A673 (cell line): Measurements from ENCODE around the gene DNAJC1. TPM values are rescaled to one million over a fixed set of nuclear protein-coding genes. Genes with fewer than 3 reads are reported as not detected.

Source experiments
- BruUV-seq: library from RNA; stranded (reverse); fragments of 400-500 nt; replicated peaks from 2 replicates; lab custom pipeline; 2021; lab: Mats Ljungman, UMichigan
- CTCF ChIA-PET: fragments of 300-600 bp; sonication (Branson Sonifier 250); formaldehyde crosslinking; loops from one replicate; lab custom pipeline; 2022; ENCODE audit warnings: antibody characterized with exemption; lab: Charles Lee
- POLR2A ChIA-PET: fragments of 300-600 bp; sonication (Branson Sonifier 250); formaldehyde crosslinking; loops from one replicate; lab custom pipeline; 2022; ENCODE audit warnings: antibody characterized with exemption; ENCODE audit not compliant: low non-redundant PET; lab: Charles Lee
- DNase-seq: peaks from one replicate; pipeline ENCODE4 v3.0.0-alpha.2; 2015; ENCODE audit warnings: low spot score
- H3K27ac ChIP-seq: fragments of 200-600 bp; sonication (generic); 2 replicates; pipeline ENCODE4 v1.5.1; 2016; ENCODE audit warnings: mixed run types, low read depth, mild to moderate bottlenecking, mixed read lengths, antibody characterized with exemption, low read length; ENCODE audit not compliant: poor library complexity, severe bottlenecking
- H3K27me3 ChIP-seq: fragments of 200-600 bp; sonication (generic); replicated peaks from 2 replicates; pipeline ENCODE4 v1.6.1; 2017; ENCODE audit warnings: mixed run types, low read depth, mild to moderate bottlenecking, mixed read lengths, antibody characterized with exemption, low read length; ENCODE audit not compliant: insufficient read depth, poor library complexity
- H3K36me3 ChIP-seq: fragments of 200-600 bp; sonication (generic); 2 replicates; pipeline ENCODE4 v1.6.1; 2016; ENCODE audit warnings: mixed run types, mild to moderate bottlenecking, mixed read lengths, antibody characterized with exemption, low read length; ENCODE audit not compliant: insufficient read depth, poor library complexity, severe bottlenecking
- H3K4me1 ChIP-seq: fragments of 200-600 bp; sonication (generic); 2 replicates; pipeline ENCODE4 v1.6.1; 2017; ENCODE audit warnings: mixed run types, mild to moderate bottlenecking, mixed read lengths, antibody characterized with exemption, low read length; ENCODE audit not compliant: insufficient read depth, poor library complexity, severe bottlenecking
- H3K4me3 ChIP-seq: fragments of 200-600 bp; sonication (generic); 2 replicates; pipeline ENCODE4 v1.5.1; 2016; ENCODE audit warnings: low read depth, mixed run types, mild to moderate bottlenecking, mixed read lengths, low read length; ENCODE audit not compliant: poor library complexity, severe bottlenecking
- H3K9me3 ChIP-seq: fragments of 200-600 bp; sonication (generic); 2 replicates; pipeline ENCODE4 v1.6.1; 2016; ENCODE audit warnings: mixed run types, low read depth, mild to moderate bottlenecking, mixed read lengths, antibody characterized with exemption, low read length; ENCODE audit not compliant: poor library complexity, severe bottlenecking
- EZH2 ChIP-seq: fragments of 200-600 bp; sonication (generic); IDR thresholded peaks from 2 replicates; pipeline ENCODE4 v1.6.1; 2017; ENCODE audit warnings: borderline replicate concordance, low read depth, mild to moderate bottlenecking, mixed read lengths, antibody characterized with exemption, low read length; ENCODE audit not compliant: poor library complexity, severe bottlenecking
- intact Hi-C: fragments of 100-400 bp; cut with micrococcal nuclease; formaldehyde crosslinking; loops from one replicate; pipeline ENCODE4 v1.10.0; 2022; ENCODE audit not compliant: unreplicated experiment
- total RNA-seq: library from RNA; stranded (reverse); gene quantifications from 2 replicates; pipeline ENCODE4 v1.2.3, GENCODE V29; 2021
- TF ChIP-seq, protein P1 (sequence below): fragments of 300-800, 200-600 bp; sonication (generic); conservative IDR thresholded peaks from 2 replicates; pipeline ENCODE4 v1.5.1; 2017; ENCODE audit warnings: low read depth, mild to moderate bottlenecking, antibody characterized with exemption, low read length, moderate library complexity, mixed read lengths

Gene DNAJC1
- total RNA-seq, 1 experiment from 2014 or later: 21.2 TPM

GRCh38 chr10:21991785-21992184 lies 11.7 kb downstream of the DNAJC1 start:
- intact Hi-C loops: loop anchor here (5.0 to 10.0 kb wide), 4 partner anchors 333 to 1076 kb away; partner anchors contain the start of gene BMI1
- H3K4me1 ChIP-seq: peaks cover 12% of the 10 kb centered on the region
- TF ChIP-seq EZH2: no peak
- TF ChIP-seq, protein P1, sequence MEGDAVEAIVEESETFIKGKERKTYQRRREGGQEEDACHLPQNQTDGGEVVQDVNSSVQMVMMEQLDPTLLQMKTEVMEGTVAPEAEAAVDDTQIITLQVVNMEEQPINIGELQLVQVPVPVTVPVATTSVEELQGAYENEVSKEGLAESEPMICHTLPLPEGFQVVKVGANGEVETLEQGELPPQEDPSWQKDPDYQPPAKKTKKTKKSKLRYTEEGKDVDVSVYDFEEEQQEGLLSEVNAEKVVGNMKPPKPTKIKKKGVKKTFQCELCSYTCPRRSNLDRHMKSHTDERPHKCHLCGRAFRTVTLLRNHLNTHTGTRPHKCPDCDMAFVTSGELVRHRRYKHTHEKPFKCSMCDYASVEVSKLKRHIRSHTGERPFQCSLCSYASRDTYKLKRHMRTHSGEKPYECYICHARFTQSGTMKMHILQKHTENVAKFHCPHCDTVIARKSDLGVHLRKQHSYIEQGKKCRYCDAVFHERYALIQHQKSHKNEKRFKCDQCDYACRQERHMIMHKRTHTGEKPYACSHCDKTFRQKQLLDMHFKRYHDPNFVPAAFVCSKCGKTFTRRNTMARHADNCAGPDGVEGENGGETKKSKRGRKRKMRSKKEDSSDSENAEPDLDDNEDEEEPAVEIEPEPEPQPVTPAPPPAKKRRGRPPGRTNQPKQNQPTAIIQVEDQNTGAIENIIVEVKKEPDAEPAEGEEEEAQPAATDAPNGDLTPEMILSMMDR: no peak
- H3K4me3 ChIP-seq: no peak overlapping the region
- no peak overlapping the region for H3K27ac ChIP-seq
- CTCF ChIA-PET: no interaction called here
- H3K9me3 ChIP-seq: no peaks in the 10 kb centered on the region
- DNase-seq: no peak
- no TSS peak for BruUV-seq
- POLR2A ChIA-PET: no interaction called here
- H3K36me3 ChIP-seq: no peaks in the 10 kb centered on the region
- no peaks in the 10 kb centered on the region for H3K27me3 ChIP-seq

DNA sequence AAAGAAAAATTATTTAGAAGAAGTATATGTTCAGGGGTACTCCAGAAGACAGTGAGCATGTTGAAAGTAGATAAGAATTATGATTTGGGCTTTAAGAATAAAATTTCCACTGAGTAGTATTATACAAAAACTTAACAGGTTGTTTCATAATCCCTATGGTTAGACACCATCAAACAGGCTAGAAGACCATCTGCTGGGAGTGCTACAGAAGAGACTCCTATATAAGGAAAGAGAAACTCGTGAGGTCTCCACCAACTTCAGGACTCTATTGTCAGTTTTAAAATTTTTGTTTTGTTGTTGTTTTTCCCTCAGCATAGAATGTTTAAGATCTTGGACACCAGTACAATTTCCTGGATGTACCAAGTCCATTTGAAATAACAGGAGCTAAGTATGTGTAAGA lies 13.1 kb downstream of the DNAJC1 start:
- H3K9me3 ChIP-seq: peaks cover 3% of the 10 kb centered on the region
- TF ChIP-seq, protein P1: no peak
- TF ChIP-seq EZH2: no peak
- ChIA-PET POLR2A (no interaction called here), CTCF (interaction anchor here (0.8 kb wide), 1 partner anchor 494 kb away, joined by 6 read pairs; no protein-coding TSS in a partner anchor)
- H3K27me3 ChIP-seq: no peaks in the 10 kb centered on the region
- no peak overlapping the region for H3K27ac ChIP-seq
- H3K4me3 ChIP-seq: no peak overlapping the region
- no peaks in the 10 kb centered on the region for H3K36me3 ChIP-seq
- BruUV-seq: no TSS peak
- intact Hi-C loops: loop anchor here (5.0 to 10.0 kb wide), 4 partner anchors 334 to 1077 kb away; partner anchors contain the start of gene BMI1
- H3K4me1 ChIP-seq: peaks cover 1% of the 10 kb centered on the region
- no peak for DNase-seq

- ChIA-PET POLR2A (no interaction called here), CTCF (no interaction called here)
- Histone ChIP-seq H3K4me1 (no peaks in the 10 kb centered on the region), H3K4me3 (no peak overlapping the region), H3K27me3 (no peaks in the 10 kb centered on the region), H3K36me3 (no peaks in the 10 kb centered on the region), H3K27ac (no peak overlapping the region), H3K9me3 (peaks cover 3% of the 10 kb centered on the region)
- DNase-seq: peak; percentile 55
- intact Hi-C loops: loop anchor here (5.0 to 10.0 kb wide), 4 partner anchors 335 to 1078 kb away; partner anchors contain the start of gene BMI1
- no TSS peak for BruUV-seq
- TF ChIP-seq, protein P1: peak; percentile 55
- no peak for TF ChIP-seq EZH2
Measured at GRCh38 chr10:21989453-21990154, 13.9 kb downstream of the DNAJC1 start.
